Liver (tissue), 9 donors: ENCODE results near the gene ELK4. TPM values are rescaled to one million over a fixed set of nuclear protein-coding genes. Genes with fewer than 3 reads are reported as not detected.

Experiments
- DNase-seq: peaks from one replicate; pipeline ENCODE4 v3.0.0-alpha.2; 2017; ENCODE audit warnings: low spot score
- H3K27ac ChIP-seq, 2 donors: one replicate each; pipeline ENCODE4 v1.7.0; 2013; ENCODE audit warnings: inconsistent platforms in 2 of 2, low read length in 2 of 2, control low read depth in 1 of 2, low read depth in 1 of 2, mild to moderate bottlenecking in 1 of 2
- H3K27me3 ChIP-seq, 4 donors: one replicate each; pipeline versions ENCODE4 v1.6.1 to v1.7.0; 2013; ENCODE audit warnings: low read length in 3 of 4, inconsistent platforms in 1 of 4, mild to moderate bottlenecking in 1 of 4, moderate library complexity in 1 of 4; ENCODE audit not compliant: control insufficient read depth in 4 of 4, insufficient read depth in 4 of 4
- H3K36me3 ChIP-seq, 4 donors: one replicate each; pipeline versions ENCODE4 v1.6.1 to v1.7.0; 2013; ENCODE audit warnings: low read length in 3 of 4, mild to moderate bottlenecking in 3 of 4, low read depth in 1 of 4, moderate library complexity in 1 of 4; ENCODE audit not compliant: control insufficient read depth in 4 of 4, insufficient read depth in 3 of 4
- H3K4me1 ChIP-seq, 4 donors: one replicate each; pipeline versions ENCODE4 v1.6.1 to v1.7.0; 2013; ENCODE audit warnings: low read length in 3 of 4, mild to moderate bottlenecking in 3 of 4, moderate library complexity in 1 of 4; ENCODE audit not compliant: control insufficient read depth in 4 of 4, insufficient read depth in 4 of 4
- H3K4me3 ChIP-seq, 3 donors: one replicate each; pipeline versions ENCODE4 v1.6.1 to v1.7.0; 2013; ENCODE audit warnings: low read length in 3 of 3, control low read depth in 1 of 3, low read depth in 1 of 3, mild to moderate bottlenecking in 1 of 3
- H3K9ac ChIP-seq, 2 donors: one replicate each; pipeline ENCODE4 v1.7.0; 2013; ENCODE audit warnings: low read length in 2 of 2, mild to moderate bottlenecking in 2 of 2, moderate library complexity in 2 of 2, control low read depth in 1 of 2, low read depth in 1 of 2
- H3K9me3 ChIP-seq, 4 donors: one replicate each; pipeline versions ENCODE4 v1.6.1 to v1.7.0; 2013; ENCODE audit warnings: low read length in 3 of 4; ENCODE audit not compliant: control insufficient read depth in 4 of 4
- FOXA1 ChIP-seq: IDR thresholded peaks from 2 replicates; pipeline ENCODE4 v1.6.1; 2016; ENCODE audit warnings: antibody characterized with exemption
- FOXA2 ChIP-seq: IDR thresholded peaks from 2 replicates; pipeline ENCODE4 v1.6.1; 2016; ENCODE audit warnings: antibody characterized with exemption
- GABPA ChIP-seq, 2 donors: IDR thresholded peaks in 1 of 2; conservative IDR thresholded peaks in 1 of 2; 2 replicates each; pipeline ENCODE4 v1.6.1; 2016; ENCODE audit warnings: antibody characterized with exemption in 2 of 2, mild to moderate bottlenecking in 1 of 2, moderate library complexity in 1 of 2
- HNF4A ChIP-seq, 2 donors: conservative IDR thresholded peaks; 2 replicates each; pipeline ENCODE4 v1.6.1; 2016; ENCODE audit warnings: antibody characterized with exemption in 2 of 2, mild to moderate bottlenecking in 2 of 2
- HNF4G ChIP-seq: IDR thresholded peaks from 2 replicates; pipeline ENCODE4 v1.6.1; 2016; ENCODE audit warnings: antibody characterized with exemption
- RAD21 ChIP-seq, 2 donors: IDR thresholded peaks; 2 replicates each; pipeline ENCODE4 v1.6.1; 2016; ENCODE audit warnings: antibody characterized with exemption in 2 of 2, mild to moderate bottlenecking in 2 of 2
- RXRA ChIP-seq, 2 donors: IDR thresholded peaks; 2 replicates each; pipeline ENCODE4 v1.6.1; 2017 to 2018; ENCODE audit warnings: antibody characterized with exemption in 2 of 2, mild to moderate bottlenecking in 1 of 2
- YY1 ChIP-seq: IDR thresholded peaks from 2 replicates; pipeline ENCODE4 v1.6.1; 2016; ENCODE audit warnings: antibody characterized with exemption, mild to moderate bottlenecking
- whole genome bisulfite sequencing: extraction: QIAGEN DNeasy Blood & Tissue Kit; methylation state at CpG from one replicate; pipeline ENCODE4 v1.1.7; 2013; 5-methylcytosine and 5-hydroxymethylcytosine counted together
- polyA plus RNA-seq, 2 donors: library from polyadenylated mRNA; stranded (reverse) in 1 of 2; unstranded in 1 of 2; fragments of 200-250 nt in 1 of 2; fragments of >200 nt in 1 of 2; fragmentation: Nextera tagmentation in 1 of 2; extraction: Ambion mirVana in 1 of 2; gene quantifications; one replicate each; pipeline versions ENCODE4 v1.2.1 to v1.2.3, GENCODE V29; 2013 to 2015
- total RNA-seq, 2 donors: library from RNA; depleted of rRNA; stranded (reverse); fragments of >200 nt; gene quantifications; one replicate each; pipeline ENCODE4 v1.2.3, GENCODE V29; 2014
- TF ChIP-seq, protein P1 (sequence below): fragments of 150-350 bp; IDR thresholded peaks from 2 replicates; pipeline ENCODE4 v1.5.1; 2017; ENCODE audit warnings: improper control_type of control experiment, low read depth, low read length; ENCODE audit not compliant: missing input control
- TF ChIP-seq, protein P2 (sequence below): IDR thresholded peaks from 2 replicates; pipeline ENCODE4 v1.6.1; 2016; ENCODE audit warnings: antibody characterized with exemption
- TF ChIP-seq, protein P3 (sequence below): IDR thresholded peaks from 2 replicates; pipeline ENCODE4 v1.6.1; 2016; ENCODE audit warnings: antibody characterized with exemption
- donor health status: healthy.
- donor health status: healthy.
- donor health status: healthy.
- donor health status: healthy.
- donor health status: healthy.

Gene ELK4
- total and polyA plus RNA-seq, 4 donors: 3.5 to 20.2 (median 6.9) TPM

DNA sequence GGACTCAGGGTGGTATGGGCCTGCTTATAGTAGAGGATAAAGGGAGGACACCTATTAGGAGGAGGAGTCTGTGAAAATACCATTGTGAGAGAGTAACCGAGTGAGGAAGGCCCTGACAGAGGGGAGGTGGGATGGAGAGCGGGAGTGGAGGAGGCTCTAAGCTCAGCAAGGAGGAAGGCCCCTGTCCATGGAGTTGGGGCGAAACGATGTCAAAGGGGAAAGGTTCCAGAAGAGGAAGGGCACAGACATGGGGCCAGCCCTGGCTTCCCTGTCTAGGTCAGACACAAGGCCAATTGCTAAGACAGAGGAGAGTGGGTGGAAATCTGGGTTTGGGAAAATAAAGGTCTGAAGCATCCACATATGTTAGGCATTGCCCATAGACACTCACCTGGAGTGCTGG lies 44.2 kb downstream of the ELK4 start (continued):
- no peak for TF ChIP-seq HNF4A (conservative IDR thresholded peaks at IDR 0.05)
- TF ChIP-seq YY1: no peak
- TF ChIP-seq GABPA (IDR thresholded peaks at IDR 0.05 in 1 of 2, conservative IDR thresholded peaks at IDR 0.05 in 1 of 2): no peak
- TF ChIP-seq HNF4G: no peak
- no peak for TF ChIP-seq RAD21 (IDR thresholded peaks at IDR 0.05)
- TF ChIP-seq FOXA2: no peak

DNA sequence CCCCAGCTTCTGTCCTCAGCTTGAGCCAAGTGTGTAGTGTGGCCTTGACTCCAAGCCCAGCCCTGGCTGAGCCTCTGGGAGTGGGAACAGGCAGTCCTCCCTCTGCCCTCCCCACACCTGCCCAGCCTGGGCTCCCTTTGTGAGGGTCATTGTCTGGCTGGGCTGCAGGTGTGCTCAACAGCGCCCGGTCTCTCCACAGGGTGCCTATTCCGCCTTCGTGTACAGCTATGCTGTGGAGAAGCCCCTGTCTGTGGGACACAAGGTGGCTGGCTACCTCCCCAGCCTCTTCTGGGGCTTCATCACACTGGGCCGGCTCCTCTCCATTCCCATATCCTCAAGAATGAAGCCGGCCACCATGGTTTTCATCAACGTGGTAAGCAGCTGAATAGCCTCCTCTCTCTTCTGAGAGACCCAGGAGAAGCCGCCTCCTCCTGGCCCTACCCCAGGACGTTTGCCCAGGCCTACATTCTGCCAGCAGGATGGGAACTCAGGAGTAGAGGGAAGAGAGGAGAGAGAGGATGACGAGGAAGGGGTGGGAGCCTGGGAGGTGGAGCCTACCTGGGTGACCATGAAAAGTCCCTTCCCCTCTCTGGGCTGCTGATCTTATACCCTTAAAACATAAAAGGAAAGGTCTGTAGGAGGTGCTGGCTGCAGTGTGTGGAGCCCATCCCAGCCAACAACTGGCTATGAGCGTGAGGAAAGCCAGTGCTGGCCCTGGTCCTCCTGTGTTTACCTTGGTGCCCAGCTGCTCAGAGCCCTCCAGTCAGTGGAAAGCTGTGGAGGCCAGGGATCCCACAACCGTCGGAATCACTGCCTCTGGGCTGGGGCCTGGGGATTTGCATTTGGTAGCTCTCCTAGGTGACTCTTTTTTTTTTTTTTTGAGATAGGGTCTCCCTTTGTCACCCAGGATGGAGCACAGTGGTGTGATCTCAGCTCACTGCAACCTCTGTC lies 45.7 kb downstream of the ELK4 start:
- H3K27ac ChIP-seq: no peak overlapping the region
- H3K36me3 ChIP-seq: no peaks in the 10 kb centered on the region
- H3K9ac ChIP-seq: no peak overlapping the region
- DNase-seq: no peak
- H3K4me1 ChIP-seq: no peaks in the 10 kb centered on the region
- TF ChIP-seq, protein P1, sequence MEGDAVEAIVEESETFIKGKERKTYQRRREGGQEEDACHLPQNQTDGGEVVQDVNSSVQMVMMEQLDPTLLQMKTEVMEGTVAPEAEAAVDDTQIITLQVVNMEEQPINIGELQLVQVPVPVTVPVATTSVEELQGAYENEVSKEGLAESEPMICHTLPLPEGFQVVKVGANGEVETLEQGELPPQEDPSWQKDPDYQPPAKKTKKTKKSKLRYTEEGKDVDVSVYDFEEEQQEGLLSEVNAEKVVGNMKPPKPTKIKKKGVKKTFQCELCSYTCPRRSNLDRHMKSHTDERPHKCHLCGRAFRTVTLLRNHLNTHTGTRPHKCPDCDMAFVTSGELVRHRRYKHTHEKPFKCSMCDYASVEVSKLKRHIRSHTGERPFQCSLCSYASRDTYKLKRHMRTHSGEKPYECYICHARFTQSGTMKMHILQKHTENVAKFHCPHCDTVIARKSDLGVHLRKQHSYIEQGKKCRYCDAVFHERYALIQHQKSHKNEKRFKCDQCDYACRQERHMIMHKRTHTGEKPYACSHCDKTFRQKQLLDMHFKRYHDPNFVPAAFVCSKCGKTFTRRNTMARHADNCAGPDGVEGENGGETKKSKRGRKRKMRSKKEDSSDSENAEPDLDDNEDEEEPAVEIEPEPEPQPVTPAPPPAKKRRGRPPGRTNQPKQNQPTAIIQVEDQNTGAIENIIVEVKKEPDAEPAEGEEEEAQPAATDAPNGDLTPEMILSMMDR: no peak
- TF ChIP-seq, protein P2, sequence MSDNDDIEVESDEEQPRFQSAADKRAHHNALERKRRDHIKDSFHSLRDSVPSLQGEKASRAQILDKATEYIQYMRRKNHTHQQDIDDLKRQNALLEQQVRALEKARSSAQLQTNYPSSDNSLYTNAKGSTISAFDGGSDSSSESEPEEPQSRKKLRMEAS: no peak
- TF ChIP-seq GABPA (IDR thresholded peaks at IDR 0.05 in 1 of 2, conservative IDR thresholded peaks at IDR 0.05 in 1 of 2): no peak
- no peak for TF ChIP-seq FOXA1
- TF ChIP-seq, protein P3, sequence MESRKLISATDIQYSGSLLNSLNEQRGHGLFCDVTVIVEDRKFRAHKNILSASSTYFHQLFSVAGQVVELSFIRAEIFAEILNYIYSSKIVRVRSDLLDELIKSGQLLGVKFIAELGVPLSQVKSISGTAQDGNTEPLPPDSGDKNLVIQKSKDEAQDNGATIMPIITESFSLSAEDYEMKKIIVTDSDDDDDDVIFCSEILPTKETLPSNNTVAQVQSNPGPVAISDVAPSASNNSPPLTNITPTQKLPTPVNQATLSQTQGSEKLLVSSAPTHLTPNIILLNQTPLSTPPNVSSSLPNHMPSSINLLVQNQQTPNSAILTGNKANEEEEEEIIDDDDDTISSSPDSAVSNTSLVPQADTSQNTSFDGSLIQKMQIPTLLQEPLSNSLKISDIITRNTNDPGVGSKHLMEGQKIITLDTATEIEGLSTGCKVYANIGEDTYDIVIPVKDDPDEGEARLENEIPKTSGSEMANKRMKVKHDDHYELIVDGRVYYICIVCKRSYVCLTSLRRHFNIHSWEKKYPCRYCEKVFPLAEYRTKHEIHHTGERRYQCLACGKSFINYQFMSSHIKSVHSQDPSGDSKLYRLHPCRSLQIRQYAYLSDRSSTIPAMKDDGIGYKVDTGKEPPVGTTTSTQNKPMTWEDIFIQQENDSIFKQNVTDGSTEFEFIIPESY: no peak
- peaks cover 0 to 3% (median 0%) of the 10 kb centered on the region in 4 donors for H3K27me3 ChIP-seq
- H3K4me3 ChIP-seq: no peak overlapping the region
- H3K9me3 ChIP-seq: no peaks in the 10 kb centered on the region
- 80% methylated on average over 13 of the region's 13 CpGs for WGBS

DNA sequence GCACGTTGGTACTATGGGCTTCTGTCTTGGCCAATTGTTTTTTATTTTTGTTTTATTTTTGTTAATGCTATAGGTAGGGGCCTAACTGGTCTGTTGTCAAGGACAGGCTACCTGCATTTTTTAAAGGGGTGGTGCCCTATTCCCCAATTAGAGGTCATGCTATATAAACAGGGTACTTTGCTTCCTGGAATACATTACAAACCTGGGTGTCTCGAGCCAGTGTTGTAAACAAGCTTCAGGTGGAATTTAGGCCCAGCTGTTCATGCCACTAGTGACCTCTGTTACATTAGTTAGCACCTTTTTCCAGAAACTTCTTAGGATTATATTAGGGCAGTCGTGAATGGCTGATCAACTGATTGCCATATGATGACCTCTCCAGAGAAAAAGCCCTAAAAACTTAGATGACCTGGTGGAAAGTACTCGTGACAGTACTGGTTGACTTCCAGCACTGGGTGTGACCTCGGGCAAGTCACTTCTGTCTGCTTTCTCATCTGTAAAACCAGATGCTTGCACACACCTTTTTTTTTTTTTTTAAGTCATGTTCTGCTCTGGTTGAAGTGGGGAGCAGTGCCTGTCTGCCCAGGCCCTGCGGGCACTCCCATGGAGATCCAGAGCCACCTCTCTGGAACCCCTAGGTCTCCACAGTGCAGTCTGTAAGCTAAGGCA lies 46.5 kb downstream of the ELK4 start:
- WGBS: 78% methylated on average over 6 of the region's 6 CpGs
- no peak for TF ChIP-seq RXRA (IDR thresholded peaks at IDR 0.05)
- Histone ChIP-seq H3K9me3 (no peaks in the 10 kb centered on the region), H3K36me3 (no peaks in the 10 kb centered on the region), H3K27ac (no peak overlapping the region), H3K27me3 (peaks cover 0 to 3% (median 0%) of the 10 kb centered on the region in 4 donors), H3K9ac (no peak overlapping the region), H3K4me3 (no peak overlapping the region), H3K4me1 (no peaks in the 10 kb centered on the region)
- DNase-seq: no peak
